HL-60 (cell line): ENCODE results near the gene FBN2.

Experiments
- DNase-seq, 2 experiments: peaks; one replicate each; pipeline ENCODE4 v3.0.0-alpha.2; 2010 to 2020; ENCODE audit warnings: low read depth in 1 of 2, low spot score in 1 of 2
- H3K27ac ChIP-seq: fragments of 250-450 bp; sonication (Bioruptor Pico); replicated peaks from 2 replicates; pipeline ENCODE4 v1.5.1; 2020; ENCODE audit warnings: mild to moderate bottlenecking, moderate library complexity
- H3K27me3 ChIP-seq: fragments of 250-450 bp; sonication (Bioruptor Pico); 2 replicates; pipeline ENCODE4 v1.5.1; 2021; ENCODE audit warnings: mild to moderate bottlenecking, moderate library complexity; ENCODE audit not compliant: insufficient read depth, poor library complexity, severe bottlenecking
- H3K4me3 ChIP-seq: replicated peaks from 2 replicates; pipeline ENCODE4 v1.5.1; 2011; ENCODE audit warnings: mild to moderate bottlenecking, control low read depth, low read length; ENCODE audit not compliant: insufficient read depth
- CTCF ChIP-seq: IDR thresholded peaks from one replicate; pipeline ENCODE4 v1.5.1; 2011; ENCODE audit warnings: low read length, control low read depth, inconsistent platforms; ENCODE audit not compliant: insufficient read depth
- GABPA ChIP-seq: IDR thresholded peaks from 2 replicates; pipeline ENCODE4 v1.6.1; 2012; ENCODE audit warnings: low read depth
- POLR2AphosphoS5 ChIP-seq: IDR thresholded peaks from 2 replicates; pipeline ENCODE4 v1.6.1; 2012; ENCODE audit warnings: low read depth
- REST ChIP-seq: IDR thresholded peaks from 2 replicates; pipeline ENCODE4 v1.6.1; 2012; ENCODE audit warnings: low read depth; ENCODE audit not compliant: insufficient replicate concordance
- SPI1 ChIP-seq: IDR thresholded peaks from 2 replicates; pipeline ENCODE4 v1.6.1; 2012; ENCODE audit warnings: low read depth, mild to moderate bottlenecking, borderline replicate concordance

FBN2 gene

GRCh38 chr5:128331261-128331660, 206.8 kb downstream of the FBN2 start:
- no peak for DNase-seq
- Histone ChIP-seq H3K4me3 (no peak overlapping the region), H3K27me3 (no peaks in the 10 kb centered on the region), H3K27ac (no peak overlapping the region)
- TF ChIP-seq CTCF (no peak), GABPA (no peak), REST (no peak), SPI1 (no peak), POLR2AphosphoS5 (no peak)

GRCh38 chr5:128329386-128329939, 208.6 kb downstream of the FBN2 start:
- no peak overlapping the region for H3K4me3 ChIP-seq
- H3K27me3 ChIP-seq, result no peaks in the 10 kb centered on the region
- no peak for TF ChIP-seq SPI1
- no peak for TF ChIP-seq CTCF
- no peak for TF ChIP-seq POLR2AphosphoS5
- no peak for TF ChIP-seq GABPA
- TF ChIP-seq REST, result no peak
- DNase-seq, result no peak
- no peak overlapping the region for H3K27ac ChIP-seq

- no peak for TF ChIP-seq POLR2AphosphoS5
- TF ChIP-seq REST, result no peak
- no peak for TF ChIP-seq SPI1
- TF ChIP-seq CTCF, result no peak
- TF ChIP-seq GABPA, result no peak
- Histone ChIP-seq H3K27me3 (no peaks in the 10 kb centered on the region), H3K4me3 (no peak overlapping the region), H3K27ac (no peak overlapping the region)
- no peak for DNase-seq
These were observed 209.6 kb downstream of the FBN2 start for GRCh38 chr5:128328446-128328845.
